Measurements from ENCODE around the gene SH3BGRL3. TPM values are rescaled to one million over a fixed set of nuclear protein-coding genes. Genes with fewer than 3 reads are reported as not detected.

The SH3BGRL3 gene
- total and polyA plus RNA-seq, 2 of the 13 experiments (the other 11 are each of a cell fraction or from before 2014, with no cell fraction given): 11.4 to 12.2 TPM

- TF ChIP-seq ZNF788 (CRISPR knock-in tag; IDR thresholded peaks at IDR 0.05; ENCODE audit: borderline replicate concordance) (no peak), ZNF687 (CRISPR knock-in tag; IDR thresholded peaks at IDR 0.05) (peak; percentile 54)
Observed at GRCh38 chr1:26327956-26328362, 48.1 kb downstream of the SH3BGRL3 start (continued).

GRCh38 chr1:26328597-26328996 is 48.7 kb downstream of the SH3BGRL3 start:
- Histone ChIP-seq H4K20me1 (ENCODE audit: insufficient read depth, low read length) (no peaks in the 10 kb centered on the region), H3K36me3 (replicated peaks in 1 of 2; ENCODE audit: control insufficient read depth in 1 of 2, insufficient read depth in 2 of 2, low read length in 2 of 2) (no peaks in the 10 kb centered on the region), H3K79me2 (ENCODE audit: insufficient read depth, low read length) (no peaks in the 10 kb centered on the region), H2AFZ (ENCODE audit: low read length) (no peak overlapping the region), H3K27me3 (ENCODE audit: control insufficient read depth in 1 of 2, insufficient read depth in 2 of 2, low read length in 2 of 2) (no peaks in the 10 kb centered on the region), H3K27ac (ENCODE audit: extremely low read length, insufficient read depth, low read length) (no peak overlapping the region), H3K4me2 (ENCODE audit: low read depth, low read length) (no peak overlapping the region), H3K4me1 (ENCODE audit: insufficient read depth, low read length) (no peaks in the 10 kb centered on the region), H3K4me3 (replicated peaks in 1 of 3; ENCODE audit: insufficient read depth in 1 of 3, low read depth in 2 of 3, low read length in 3 of 3) (no peak overlapping the region), H3K9ac (ENCODE audit: insufficient read depth, low read depth, low read length) (no peak overlapping the region), H3K9me3 (ENCODE audit: low read length) (no peaks in the 10 kb centered on the region)
- WGBS (ENCODE audit: low lambda C conversion rate): 97% methylated on average over 7 of the region's 8 CpGs
- ATAC-seq: no peak
- CTCF ChIA-PET (ENCODE audit: low intra/inter-chr PET ratio, low total read pairs): interaction anchor here (2.5 kb wide), 1 partner anchor 35 kb away, joined by 12 read pairs; no protein-coding TSS in a partner anchor
- no peak for FAIRE-seq
- intact Hi-C loops (cut with micrococcal nuclease; ENCODE audit: unreplicated experiment): no loop called here
- DNase-seq (ENCODE audit: low spot score): no peak
- POLR2A ChIA-PET: interaction anchor here (1.0 to 2.7 kb wide), 4 partner anchors 14 to 30 kb away, joined by 3 to 12 read pairs (median 6); no protein-coding TSS in a partner anchor
- no TSS peak for BruUV-seq (replicated peaks)
- in situ Hi-C loops (cut with HindIII; ENCODE audit: extremely low pct_ligation_motif_present, low pct_unique_long_range_greater_than_20kb): no loop called here
- TF ChIP-seq ZNF782 (CRISPR knock-in tag; IDR thresholded peaks at IDR 0.05; ENCODE audit: borderline replicate concordance): no peak
- no peak for TF ChIP-seq ZNF441 (CRISPR knock-in tag; IDR thresholded peaks at IDR 0.05; ENCODE audit: borderline replicate concordance)
- no peak for TF ChIP-seq ZNF326 (CRISPR knock-in tag; IDR thresholded peaks at IDR 0.05; ENCODE audit: borderline replicate concordance)
- no peak for TF ChIP-seq ZBTB44 (CRISPR knock-in tag; IDR thresholded peaks at IDR 0.05)
- no peak for TF ChIP-seq CAMTA2 (CRISPR knock-in tag; IDR thresholded peaks at IDR 0.05; ENCODE audit: borderline replicate concordance)
- TF ChIP-seq ZBTB2 (CRISPR knock-in tag; IDR thresholded peaks at IDR 0.05; ENCODE audit: low read depth): no peak
- TF ChIP-seq ZBTB8A (CRISPR knock-in tag; IDR thresholded peaks at IDR 0.05; ENCODE audit: borderline replicate concordance, low read depth): no peak
- TF ChIP-seq FOXJ3 (CRISPR knock-in tag; IDR thresholded peaks at IDR 0.05; ENCODE audit: borderline replicate concordance): no peak
- TF ChIP-seq ZNF7 (CRISPR knock-in tag; IDR thresholded peaks at IDR 0.05): no peak
- no peak for TF ChIP-seq ZNF878 (CRISPR knock-in tag; IDR thresholded peaks at IDR 0.05)
- no peak for TF ChIP-seq KDM4B (CRISPR knock-in tag; IDR thresholded peaks at IDR 0.05)
- no peak for TF ChIP-seq XBP1 (CRISPR knock-in tag; IDR thresholded peaks at IDR 0.05)
- TF ChIP-seq SRF (IDR thresholded peaks at IDR 0.05; ENCODE audit: low read depth, low read length): no peak
- no peak for TF ChIP-seq DNMT3B (CRISPR knock-in tag; conservative IDR thresholded peaks at IDR 0.05)
